ENCODE data around the gene C1QTNF8.

DNA sequence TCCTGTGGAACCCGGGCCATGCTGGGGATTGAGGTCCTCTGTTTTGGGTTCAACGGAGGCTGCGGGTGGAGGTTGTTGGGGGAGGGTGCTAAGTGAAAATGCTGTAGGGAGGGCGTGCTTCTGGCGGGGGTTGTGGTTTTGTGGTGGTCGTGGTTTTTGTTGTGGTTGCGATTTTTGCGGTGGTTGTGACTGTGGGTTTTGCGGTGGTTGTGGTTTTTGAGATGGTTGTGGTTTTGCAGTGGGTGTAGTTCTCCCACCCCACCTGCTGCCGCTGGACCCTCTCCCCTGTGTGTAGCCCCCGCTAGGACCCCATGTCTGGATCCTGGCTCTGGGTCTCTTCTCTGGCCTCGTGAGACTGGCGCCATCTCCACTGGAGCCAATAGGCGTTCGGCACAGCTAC is 28.4 kb downstream of the C1QTNF8 start:
- TF ChIP-seq EP300 (IDR thresholded peaks at IDR 0.05; ENCODE audit: low read depth) (no peak), POLR2A (IDR thresholded peaks at IDR 0.05) (no peak)
- TF ChIP-seq, protein P1, sequence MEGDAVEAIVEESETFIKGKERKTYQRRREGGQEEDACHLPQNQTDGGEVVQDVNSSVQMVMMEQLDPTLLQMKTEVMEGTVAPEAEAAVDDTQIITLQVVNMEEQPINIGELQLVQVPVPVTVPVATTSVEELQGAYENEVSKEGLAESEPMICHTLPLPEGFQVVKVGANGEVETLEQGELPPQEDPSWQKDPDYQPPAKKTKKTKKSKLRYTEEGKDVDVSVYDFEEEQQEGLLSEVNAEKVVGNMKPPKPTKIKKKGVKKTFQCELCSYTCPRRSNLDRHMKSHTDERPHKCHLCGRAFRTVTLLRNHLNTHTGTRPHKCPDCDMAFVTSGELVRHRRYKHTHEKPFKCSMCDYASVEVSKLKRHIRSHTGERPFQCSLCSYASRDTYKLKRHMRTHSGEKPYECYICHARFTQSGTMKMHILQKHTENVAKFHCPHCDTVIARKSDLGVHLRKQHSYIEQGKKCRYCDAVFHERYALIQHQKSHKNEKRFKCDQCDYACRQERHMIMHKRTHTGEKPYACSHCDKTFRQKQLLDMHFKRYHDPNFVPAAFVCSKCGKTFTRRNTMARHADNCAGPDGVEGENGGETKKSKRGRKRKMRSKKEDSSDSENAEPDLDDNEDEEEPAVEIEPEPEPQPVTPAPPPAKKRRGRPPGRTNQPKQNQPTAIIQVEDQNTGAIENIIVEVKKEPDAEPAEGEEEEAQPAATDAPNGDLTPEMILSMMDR (IDR thresholded peaks at IDR 0.05) = no peak
